ENCODE results near the gene TSHZ2. TPM values are rescaled to one million over a fixed set of nuclear protein-coding genes. Genes with fewer than 3 reads are reported as not detected.

TSHZ2 gene
- total RNA-seq, 2 donors from 2014 or later: 29.1 to 30.7 TPM

DNA sequence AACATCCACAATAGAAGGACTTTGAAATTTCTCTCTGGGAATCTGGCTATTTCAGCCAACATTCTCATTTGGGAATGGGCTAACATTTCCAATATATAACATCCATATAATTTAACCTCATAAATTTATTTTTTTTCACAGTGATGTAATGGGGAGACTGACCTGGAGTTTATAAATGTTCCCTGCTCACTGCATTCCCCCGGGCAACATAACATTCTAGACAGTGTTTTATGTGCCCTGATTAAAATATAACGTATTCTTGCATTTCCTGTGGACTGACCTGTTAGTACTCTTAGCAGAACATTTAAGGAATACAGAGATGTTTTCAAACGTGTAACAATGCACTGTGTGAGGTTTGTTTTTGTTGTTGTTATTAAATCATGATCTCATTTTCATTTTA is 20.9 kb downstream of the TSHZ2 start:
- ATAC-seq: no peak
- H3K4me3 Mint-ChIP-seq: no peak overlapping the region
- peaks cover 15% of the 10 kb centered on the region for H3K27me3 Mint-ChIP-seq
- peaks cover 4% of the 10 kb centered on the region for H3K4me1 Mint-ChIP-seq
- H3K27ac Mint-ChIP-seq: no peak overlapping the region
- no peaks in the 10 kb centered on the region for H3K9me3 ChIP-seq (ENCODE audit: control insufficient read depth, low read length, poor library complexity, severe bottlenecking)
- DNase-seq: no peak
- H3K36me3 Mint-ChIP-seq (ENCODE audit: low read depth): peaks cover 5% of the 10 kb centered on the region

DNA sequence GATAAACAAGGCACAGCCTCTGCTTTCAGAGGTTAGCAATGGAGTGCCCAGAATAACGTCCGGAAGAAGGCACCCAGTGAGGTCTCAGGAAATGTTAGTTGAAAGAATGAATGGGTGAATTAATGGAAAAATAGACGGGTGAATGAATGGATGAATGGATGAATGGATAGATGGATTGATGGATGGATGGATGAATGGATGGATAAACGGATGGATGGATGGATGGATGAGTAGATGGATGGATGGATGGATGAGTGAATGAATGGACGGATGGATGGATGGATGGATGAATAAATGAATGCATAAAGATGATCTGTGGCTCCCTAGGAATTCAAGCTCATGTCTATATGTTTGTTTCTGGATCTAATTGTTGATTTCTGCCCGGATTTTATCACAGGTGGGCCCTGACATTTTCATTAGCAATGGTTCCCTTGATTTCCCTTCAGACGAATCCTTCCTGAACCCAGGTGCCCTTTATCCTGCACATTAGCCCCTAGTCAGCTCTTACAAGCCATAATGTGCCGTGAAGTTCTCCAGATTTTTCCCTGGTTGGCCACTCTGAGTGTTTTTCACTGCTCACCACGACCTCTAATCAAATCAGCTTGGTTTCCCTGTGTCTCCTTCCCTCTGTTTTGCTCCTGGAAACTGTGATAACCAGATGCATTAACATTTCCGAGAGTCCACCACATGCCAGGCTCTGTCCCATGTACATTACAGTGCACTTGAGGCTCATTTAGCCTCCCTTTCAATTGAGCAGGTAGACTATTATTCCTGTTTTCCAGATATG is 22.2 kb downstream of the TSHZ2 start:
- no peaks in the 10 kb centered on the region for H3K9me3 ChIP-seq (ENCODE audit: control insufficient read depth, low read length, poor library complexity, severe bottlenecking)
- peaks cover 15% of the 10 kb centered on the region for H3K27me3 Mint-ChIP-seq
- H3K27ac Mint-ChIP-seq: no peak overlapping the region
- ATAC-seq: no peak
- peaks cover 9% of the 10 kb centered on the region for H3K4me1 Mint-ChIP-seq
- H3K36me3 Mint-ChIP-seq (ENCODE audit: low read depth): peaks cover 5% of the 10 kb centered on the region
- no peak for DNase-seq
- H3K4me3 Mint-ChIP-seq: no peak overlapping the region

DNA sequence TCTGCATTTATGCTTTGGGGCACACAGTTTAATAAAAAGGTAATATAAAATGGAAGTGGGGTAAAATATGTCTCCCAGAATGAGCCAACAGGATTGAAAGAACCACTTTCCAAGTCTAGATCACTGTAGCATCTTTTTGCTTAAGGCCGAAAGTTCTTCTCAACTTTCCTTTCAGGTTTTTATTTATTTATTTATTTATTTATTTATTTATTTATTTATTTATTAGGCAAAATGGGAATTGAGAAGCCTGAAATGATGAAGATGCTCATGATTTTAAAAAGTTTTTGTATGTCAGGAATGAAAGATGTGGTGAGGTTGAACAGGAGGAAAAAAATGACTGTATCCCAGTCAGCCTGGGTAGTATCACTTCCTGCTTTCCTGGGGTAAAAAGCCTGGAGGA is 24.0 kb downstream of the TSHZ2 start:
- H3K4me3 Mint-ChIP-seq: no peak overlapping the region
- DNase-seq: no peak
- H3K27me3 Mint-ChIP-seq: peaks cover 15% of the 10 kb centered on the region
- no peak for ATAC-seq
- peaks cover 5% of the 10 kb centered on the region for H3K36me3 Mint-ChIP-seq (ENCODE audit: low read depth)
- peaks cover 15% of the 10 kb centered on the region for H3K4me1 Mint-ChIP-seq
- H3K27ac Mint-ChIP-seq: peak overlapping the region; percentile 14
- no peaks in the 10 kb centered on the region for H3K9me3 ChIP-seq (ENCODE audit: control insufficient read depth, low read length, poor library complexity, severe bottlenecking)

DNA sequence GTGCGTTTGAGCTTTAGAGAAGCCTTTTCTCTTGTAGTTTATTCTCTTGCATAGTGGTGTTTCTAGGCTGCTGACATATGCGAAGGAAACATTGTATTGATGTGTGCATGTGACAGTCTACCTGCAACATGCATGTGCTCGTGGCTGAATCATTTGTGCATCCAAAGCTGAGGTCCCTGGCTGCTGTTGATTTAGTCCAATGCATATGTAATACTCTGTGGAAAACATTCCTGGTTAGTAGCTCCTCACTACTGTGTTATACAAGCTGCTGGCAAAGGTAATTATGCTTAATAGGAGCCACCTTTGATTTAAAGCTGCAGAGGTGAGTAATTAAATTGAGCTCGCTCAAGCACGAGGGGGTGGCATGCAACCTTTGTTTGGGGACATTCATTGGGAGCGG is 24.5 kb downstream of the TSHZ2 start:
- ATAC-seq (no peak), DNase-seq (no peak)
- peaks cover 5% of the 10 kb centered on the region for H3K36me3 Mint-ChIP-seq (ENCODE audit: low read depth)
- H3K27ac Mint-ChIP-seq: peak overlapping the region; percentile 49
- no peak overlapping the region for H3K4me3 Mint-ChIP-seq
- peaks cover 15% of the 10 kb centered on the region for H3K27me3 Mint-ChIP-seq
- H3K9me3 ChIP-seq (ENCODE audit: control insufficient read depth, low read length, poor library complexity, severe bottlenecking): no peaks in the 10 kb centered on the region
- H3K4me1 Mint-ChIP-seq: peaks cover 21% of the 10 kb centered on the region

DNA sequence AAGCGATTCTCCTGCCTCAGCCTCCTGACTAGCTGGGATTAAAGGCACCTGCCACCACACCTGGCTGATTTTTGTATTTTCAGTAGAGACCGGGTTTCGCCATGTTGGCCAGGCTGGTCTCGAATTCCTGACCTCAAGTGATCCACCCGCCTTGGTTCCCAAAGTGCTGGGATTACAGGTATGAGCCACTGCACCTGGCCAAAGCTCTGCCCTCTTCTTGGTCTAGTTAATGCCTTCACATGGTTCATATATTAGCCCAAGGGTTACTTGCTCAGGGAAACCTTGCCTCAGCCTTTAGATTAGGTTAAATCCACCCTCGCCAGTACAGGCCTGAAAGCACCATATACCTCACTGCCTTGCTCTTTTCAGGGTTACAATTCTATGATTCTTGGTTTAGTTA is 26.1 kb downstream of the TSHZ2 start:
- peak overlapping the region; percentile 96 for H3K27ac Mint-ChIP-seq
- peaks cover 27% of the 10 kb centered on the region for H3K4me1 Mint-ChIP-seq
- ATAC-seq (no peak), DNase-seq (no peak)
- no peaks in the 10 kb centered on the region for H3K9me3 ChIP-seq (ENCODE audit: control insufficient read depth, low read length, poor library complexity, severe bottlenecking)
- H3K4me3 Mint-ChIP-seq: no peak overlapping the region
- peaks cover 15% of the 10 kb centered on the region for H3K27me3 Mint-ChIP-seq
- peaks cover 5% of the 10 kb centered on the region for H3K36me3 Mint-ChIP-seq (ENCODE audit: low read depth)

DNA sequence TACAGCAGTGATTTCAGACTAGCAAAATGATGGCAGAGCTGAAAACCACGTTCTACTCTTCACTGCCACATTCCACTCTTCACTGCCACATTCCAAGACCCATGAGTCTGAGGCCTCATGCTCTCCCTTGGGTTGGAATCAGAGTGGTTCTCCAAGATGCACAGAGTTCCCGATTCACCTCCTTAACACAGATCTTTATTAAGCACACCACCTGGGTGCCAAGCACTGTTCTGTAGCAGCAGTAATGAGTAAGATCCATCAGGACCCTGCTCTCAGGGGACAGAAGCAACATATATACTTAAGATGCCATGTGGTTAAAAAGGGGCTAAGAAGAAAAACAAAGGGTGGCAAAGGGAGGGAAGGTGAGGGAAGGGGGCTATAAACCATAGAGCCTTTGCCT is 26.9 kb downstream of the TSHZ2 start:
- ATAC-seq (no peak), DNase-seq (no peak)
- Mint-ChIP-seq H3K36me3 (ENCODE audit: low read depth) (peaks cover 2% of the 10 kb centered on the region), H3K4me1 (peaks cover 32% of the 10 kb centered on the region), H3K4me3 (no peak overlapping the region), H3K27me3 (peaks cover 9% of the 10 kb centered on the region), H3K27ac (peak overlapping the region; percentile 96)
- no peaks in the 10 kb centered on the region for H3K9me3 ChIP-seq (ENCODE audit: control insufficient read depth, low read length, poor library complexity, severe bottlenecking)

DNA sequence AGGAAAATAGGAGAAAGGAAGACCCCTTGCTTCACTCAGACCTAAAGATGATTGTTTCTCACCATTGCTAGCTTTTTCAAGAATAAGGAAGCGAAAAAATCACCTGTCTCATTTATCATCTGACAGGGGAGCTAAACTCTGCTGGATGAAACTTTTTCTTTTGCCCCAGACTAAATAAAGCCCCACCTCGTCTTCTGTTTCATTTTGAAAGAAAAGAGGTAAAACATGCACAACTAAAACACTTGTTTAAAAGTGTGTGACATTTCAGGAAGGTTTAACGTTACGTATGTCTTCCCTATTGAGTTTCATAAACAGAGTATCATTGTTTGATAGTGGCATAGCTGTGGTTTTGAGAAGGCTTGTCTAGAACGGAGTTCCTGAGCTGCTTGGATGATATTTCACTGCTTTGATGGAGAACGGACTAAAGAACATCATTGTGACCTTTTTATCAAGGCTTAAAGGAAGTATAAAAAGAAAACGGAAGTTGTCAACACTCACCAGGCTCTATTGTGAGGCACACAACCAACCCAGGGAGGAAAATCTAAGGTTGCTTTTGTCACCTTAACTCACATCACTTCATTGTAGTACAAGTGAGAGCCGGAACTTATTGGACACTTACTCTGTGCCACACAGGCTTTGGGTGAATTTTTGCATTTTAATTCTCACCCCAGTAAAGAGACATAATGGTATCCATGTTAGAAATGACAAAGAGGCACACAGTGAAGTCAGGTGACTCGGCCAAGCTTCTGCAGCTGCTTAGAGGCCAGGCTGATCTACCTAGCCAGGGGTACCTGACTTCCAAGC is 29.5 kb downstream of the TSHZ2 start:
- peak overlapping the region; percentile 87 for H3K4me3 Mint-ChIP-seq
- H3K4me1 Mint-ChIP-seq: peaks cover 33% of the 10 kb centered on the region
- no peaks in the 10 kb centered on the region for H3K36me3 Mint-ChIP-seq (ENCODE audit: low read depth)
- peak overlapping the region; percentile 96 for H3K27ac Mint-ChIP-seq
- DNase-seq: no peak
- ATAC-seq: peak; percentile 73
- no peaks in the 10 kb centered on the region for H3K27me3 Mint-ChIP-seq
- no peaks in the 10 kb centered on the region for H3K9me3 ChIP-seq (ENCODE audit: control insufficient read depth, low read length, poor library complexity, severe bottlenecking)

DNA sequence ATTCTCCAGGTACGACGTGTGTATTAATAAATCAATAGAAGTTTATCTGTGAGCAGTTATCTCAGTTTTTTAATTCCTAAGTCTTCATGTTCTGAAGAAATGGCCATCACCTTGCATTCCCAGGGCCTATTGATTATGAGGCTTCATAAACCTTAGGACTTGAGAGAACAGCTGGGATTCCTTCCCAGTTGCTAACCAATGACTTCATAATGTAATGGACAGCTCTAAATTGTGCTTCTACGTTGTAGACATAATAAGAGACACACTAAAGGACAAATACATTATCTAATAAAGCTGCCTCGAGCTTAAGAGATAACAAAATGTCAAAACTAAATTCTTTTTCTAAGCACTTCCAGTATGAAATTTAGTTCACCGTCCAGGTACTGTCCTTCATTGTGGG is 30.6 kb downstream of the TSHZ2 start:
- DNase-seq (no peak), ATAC-seq (no peak)
- H3K4me1 Mint-ChIP-seq: peaks cover 35% of the 10 kb centered on the region
- no peaks in the 10 kb centered on the region for H3K9me3 ChIP-seq (ENCODE audit: control insufficient read depth, low read length, poor library complexity, severe bottlenecking)
- no peaks in the 10 kb centered on the region for H3K36me3 Mint-ChIP-seq (ENCODE audit: low read depth)
- peak overlapping the region; percentile 96 for H3K27ac Mint-ChIP-seq
- H3K4me3 Mint-ChIP-seq: no peak overlapping the region
- peaks cover 5% of the 10 kb centered on the region for H3K27me3 Mint-ChIP-seq

DNA sequence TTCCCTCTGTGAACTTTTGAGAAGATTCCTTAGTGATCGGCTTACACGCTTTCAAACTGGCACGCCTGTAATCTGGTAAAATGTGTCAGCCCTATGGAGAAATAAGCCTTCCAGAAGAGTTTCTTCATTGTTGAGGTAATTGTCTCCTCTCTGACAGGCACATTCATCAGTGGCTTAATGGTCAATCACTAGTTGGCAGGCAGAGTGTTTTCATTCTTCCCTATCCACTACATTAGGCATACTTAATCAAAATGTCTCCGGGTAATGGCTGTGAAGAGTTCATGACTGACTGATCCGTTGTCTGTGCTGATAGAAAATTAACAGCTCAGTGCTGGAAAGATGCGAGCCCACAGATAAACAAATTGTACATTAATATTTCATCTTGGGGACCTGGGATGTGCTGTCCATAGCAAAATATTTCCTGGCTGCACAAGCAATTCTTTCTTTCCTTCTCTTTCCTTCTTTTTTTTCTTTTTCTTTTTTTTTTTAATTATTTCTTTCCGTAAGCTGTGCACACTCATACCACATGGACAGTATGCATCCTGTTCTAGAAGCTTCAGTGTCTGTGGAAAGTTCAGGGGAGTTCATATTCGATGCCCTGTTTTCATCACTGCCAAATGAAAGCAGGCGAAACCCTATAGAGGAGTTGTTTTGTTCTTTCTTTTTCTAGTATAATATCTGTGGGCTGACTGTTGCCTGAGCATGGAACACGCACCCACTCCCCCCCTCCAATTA is 31.4 kb downstream of the TSHZ2 start:
- DNase-seq: no peak
- H3K4me1 Mint-ChIP-seq: peaks cover 35% of the 10 kb centered on the region
- H3K9me3 ChIP-seq (ENCODE audit: control insufficient read depth, low read length, poor library complexity, severe bottlenecking): no peaks in the 10 kb centered on the region
- H3K4me3 Mint-ChIP-seq: no peak overlapping the region
- H3K36me3 Mint-ChIP-seq (ENCODE audit: low read depth): no peaks in the 10 kb centered on the region
- H3K27ac Mint-ChIP-seq: peak overlapping the region; percentile 96
- H3K27me3 Mint-ChIP-seq: peaks cover 5% of the 10 kb centered on the region
- no peak for ATAC-seq

DNA sequence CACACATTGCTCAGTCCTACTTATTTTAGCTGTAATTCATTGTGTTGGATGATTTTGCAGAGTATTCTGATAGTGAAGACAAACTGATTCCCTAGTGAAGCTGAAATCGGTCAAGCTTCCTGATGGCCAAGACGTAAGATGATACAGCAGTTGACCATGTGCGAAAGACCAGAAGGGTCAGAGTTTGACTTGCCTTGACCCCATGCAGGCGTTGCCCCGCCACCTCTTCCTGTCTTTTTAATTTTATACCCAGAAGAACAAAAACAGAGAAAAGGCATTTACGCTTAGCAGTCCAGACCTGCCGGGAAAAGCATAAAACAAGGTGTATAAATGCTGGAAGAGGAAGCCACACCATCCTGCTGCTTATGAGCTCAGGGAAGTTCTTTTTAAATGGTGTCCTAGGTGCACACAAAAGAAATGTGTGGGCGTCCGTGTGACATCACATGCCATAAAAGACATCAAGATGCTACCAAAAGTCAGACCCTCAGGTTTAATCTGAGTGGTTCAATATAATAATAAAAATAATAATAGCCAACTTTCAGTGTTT is 32.2 kb downstream of the TSHZ2 start:
- no peak overlapping the region for H3K4me3 Mint-ChIP-seq
- no peaks in the 10 kb centered on the region for H3K9me3 ChIP-seq (ENCODE audit: control insufficient read depth, low read length, poor library complexity, severe bottlenecking)
- no peak for DNase-seq
- H3K27me3 Mint-ChIP-seq: peaks cover 5% of the 10 kb centered on the region
- H3K27ac Mint-ChIP-seq: peak overlapping the region; percentile 96
- H3K36me3 Mint-ChIP-seq (ENCODE audit: low read depth): no peaks in the 10 kb centered on the region
- ATAC-seq: no peak
- peaks cover 32% of the 10 kb centered on the region for H3K4me1 Mint-ChIP-seq

DNA sequence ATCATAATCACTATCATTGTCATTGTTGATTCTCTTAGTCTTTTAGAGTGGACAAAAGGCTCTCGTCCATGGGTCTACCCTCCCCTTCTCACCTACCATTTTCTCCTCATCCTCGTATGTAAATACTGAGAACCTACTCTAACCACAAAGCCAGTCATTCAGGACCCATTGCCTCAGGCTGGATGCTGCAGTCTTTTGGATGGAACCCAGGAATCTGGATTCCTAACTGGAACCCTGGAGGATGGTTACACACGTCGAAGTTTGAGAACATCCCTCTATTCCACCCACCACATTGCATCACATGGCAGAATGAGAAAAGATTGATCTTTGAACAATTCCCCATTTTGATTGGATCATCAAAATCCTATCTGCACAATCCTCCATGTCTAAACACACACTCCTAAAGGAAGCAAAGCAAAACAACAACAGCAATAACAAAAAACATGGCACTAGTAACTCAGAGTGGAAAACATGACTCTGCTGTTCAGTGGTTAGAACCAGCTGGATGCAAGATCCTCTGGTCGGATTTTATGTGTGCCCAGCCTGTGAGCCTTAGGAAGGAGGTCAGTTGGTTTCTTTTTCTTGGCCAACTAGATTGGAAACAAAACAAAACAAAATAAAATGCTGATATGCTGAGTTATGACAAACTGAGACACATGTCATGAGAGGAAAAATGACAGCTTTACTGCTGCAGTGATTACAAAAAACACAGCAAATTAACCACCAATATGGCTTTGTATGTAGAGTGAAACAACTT is 38.0 kb downstream of the TSHZ2 start:
- no peak overlapping the region for H3K4me3 Mint-ChIP-seq
- peaks cover 6% of the 10 kb centered on the region for H3K4me1 Mint-ChIP-seq
- DNase-seq (no peak), ATAC-seq (no peak)
- H3K27ac Mint-ChIP-seq: no peak overlapping the region
- H3K36me3 Mint-ChIP-seq (ENCODE audit: low read depth): no peaks in the 10 kb centered on the region
- H3K27me3 Mint-ChIP-seq: peaks cover 5% of the 10 kb centered on the region
- H3K9me3 ChIP-seq (ENCODE audit: control insufficient read depth, low read length, poor library complexity, severe bottlenecking): no peaks in the 10 kb centered on the region

DNA sequence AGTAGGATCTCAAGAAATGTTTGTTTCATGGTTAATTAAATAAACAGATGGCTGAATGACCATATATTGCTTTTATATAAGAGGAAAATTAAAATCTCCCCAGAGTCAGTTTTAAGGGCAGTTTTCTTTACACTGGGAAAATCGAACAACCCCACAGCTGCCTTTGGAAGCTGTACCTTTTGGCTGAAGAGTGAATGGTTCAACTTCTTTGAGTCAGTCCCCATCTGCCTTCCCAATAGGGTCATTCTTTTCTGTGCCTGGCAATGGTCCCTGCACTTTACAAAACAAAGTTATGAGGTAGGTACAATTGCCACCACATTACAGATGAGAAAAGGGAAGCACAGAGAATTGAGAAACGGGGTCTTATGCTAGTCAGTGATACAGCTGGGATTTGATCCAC is 39.5 kb downstream of the TSHZ2 start:
- H3K4me3 Mint-ChIP-seq: no peak overlapping the region
- H3K36me3 Mint-ChIP-seq (ENCODE audit: low read depth): no peaks in the 10 kb centered on the region
- H3K9me3 ChIP-seq (ENCODE audit: control insufficient read depth, low read length, poor library complexity, severe bottlenecking): no peaks in the 10 kb centered on the region
- peaks cover 4% of the 10 kb centered on the region for H3K4me1 Mint-ChIP-seq
- no peak for DNase-seq
- peaks cover 5% of the 10 kb centered on the region for H3K27me3 Mint-ChIP-seq
- H3K27ac Mint-ChIP-seq: no peak overlapping the region
- no peak for ATAC-seq

All from T-helper 17 cell (primary cell).